Measurements from ENCODE around the gene THAP8. TPM values are rescaled to one million over a fixed set of nuclear protein-coding genes. Genes with fewer than 3 reads are reported as not detected.

THAP8 gene
- polyA plus RNA-seq, 3 donors from 2014 or later = 3.2 to 10.7 (median 10.1) TPM

DNA sequence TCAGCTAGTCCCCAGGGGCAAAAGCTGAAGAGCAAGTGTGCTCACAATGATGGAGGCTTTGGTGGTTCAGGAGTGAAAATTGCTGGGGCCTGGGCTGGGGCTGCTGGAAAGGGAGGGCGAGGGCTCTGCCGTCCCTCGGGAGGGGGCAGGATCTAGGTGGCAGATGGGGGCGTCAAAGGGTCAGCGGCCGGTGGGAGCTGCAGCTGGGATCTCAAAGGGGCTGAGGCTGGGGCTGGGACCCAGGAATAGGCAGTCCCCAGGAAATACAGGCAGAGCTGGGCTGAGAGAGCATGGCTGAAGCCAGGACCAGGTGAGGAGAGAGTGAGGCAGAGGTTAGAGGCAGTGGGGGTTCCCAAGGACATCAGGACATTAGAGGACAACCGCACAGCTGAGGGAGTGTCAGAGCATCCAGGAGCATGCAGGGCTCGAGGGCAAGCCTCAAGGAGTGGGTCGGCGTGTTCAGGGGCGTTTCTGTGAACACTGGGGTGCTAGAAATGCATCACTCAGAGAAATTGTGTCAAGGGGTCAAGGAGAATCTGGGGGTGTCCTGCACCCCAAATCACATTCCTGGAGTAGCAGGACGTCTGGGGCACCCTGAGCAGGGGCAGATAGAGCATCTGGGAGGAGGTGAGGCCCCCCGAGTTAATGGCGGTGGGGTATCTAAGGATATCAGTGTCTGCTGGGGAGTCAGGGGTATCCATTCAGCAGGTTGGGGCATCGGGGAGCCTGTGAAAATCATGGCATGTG is 44.3 kb downstream of the THAP8 start:
- Mint-ChIP-seq H3K27ac (peak overlapping the region in 2 of 6 donors; percentile 40 to 44), H3K27me3 (ENCODE audit: low read depth in 3 of 3) (peaks cover 5 to 8% (median 6%) of the 10 kb centered on the region in 3 donors), H3K9me3 (no peaks in the 10 kb centered on the region), H3K36me3 (no peaks in the 10 kb centered on the region), H3K4me1 (peaks cover 40 to 42% of the 10 kb centered on the region in 2 donors), H3K4me3 (peak overlapping the region; percentile 39 to 69 (median 63))
- no peak for DNase-seq

DNA sequence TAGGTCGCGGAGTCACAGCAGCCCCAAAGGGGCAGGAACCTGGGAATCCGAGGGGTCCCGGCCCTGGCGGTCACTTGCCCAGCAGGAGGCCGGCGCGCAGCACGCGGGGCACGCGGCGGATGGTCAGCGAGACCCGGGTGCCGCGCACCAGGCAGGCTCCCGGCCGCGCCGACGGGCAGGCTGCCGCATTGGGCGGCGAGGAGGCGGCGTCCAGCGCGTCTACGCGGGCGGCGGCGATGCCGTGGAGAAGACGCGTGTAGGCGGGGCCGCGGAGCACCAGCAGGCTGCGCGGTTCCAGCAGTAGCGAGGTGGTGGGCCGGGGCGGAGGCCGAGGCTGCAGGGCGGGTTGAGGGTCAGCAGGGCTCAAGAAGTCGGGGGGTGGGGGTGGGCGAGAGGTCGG is 44.9 kb downstream of the THAP8 start:
- peak in 2 of 3 donors; percentile 26 to 38 for DNase-seq
- peaks cover 4 to 8% (median 6%) of the 10 kb centered on the region in 3 donors for H3K27me3 Mint-ChIP-seq (ENCODE audit: low read depth in 3 of 3)
- peaks cover 34 to 36% of the 10 kb centered on the region in 2 donors for H3K4me1 Mint-ChIP-seq
- no peaks in the 10 kb centered on the region for H3K36me3 Mint-ChIP-seq
- H3K9me3 Mint-ChIP-seq = no peaks in the 10 kb centered on the region
- peak overlapping the region; percentile 39 to 69 (median 63) for H3K4me3 Mint-ChIP-seq
- peak overlapping the region in 1 of 6 donors; percentile 44 for H3K27ac Mint-ChIP-seq

DNA sequence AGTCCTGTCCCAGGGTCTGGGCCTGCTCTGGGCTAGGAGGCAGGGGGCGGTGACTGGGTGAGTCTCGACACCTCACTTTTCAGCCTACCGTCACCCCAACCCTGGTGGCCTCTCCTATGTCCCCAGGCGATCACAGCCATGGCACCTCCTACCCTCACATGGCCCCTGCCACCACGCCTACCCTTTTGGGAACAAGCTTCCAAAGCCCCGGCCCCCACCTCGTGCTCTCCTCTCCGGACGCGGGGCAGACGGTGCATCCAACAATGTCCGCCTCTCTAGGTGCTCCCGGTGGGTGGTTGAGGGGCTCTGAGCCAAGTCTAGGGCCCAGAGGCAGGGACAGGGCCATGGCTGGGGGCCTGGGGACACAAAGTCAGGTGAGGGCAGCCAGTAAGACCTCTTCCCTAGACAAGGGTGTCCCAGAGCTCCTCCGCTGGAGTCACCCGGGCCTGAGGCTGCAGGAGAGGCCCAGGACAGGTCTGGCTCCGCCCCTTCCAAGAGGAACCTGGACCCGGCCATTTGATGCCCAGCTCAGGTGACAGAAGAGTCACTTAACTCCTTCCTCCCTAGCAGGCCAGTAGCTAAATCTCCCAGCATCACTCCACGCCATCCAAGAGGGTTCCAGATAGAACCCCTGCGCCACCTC is 45.6 kb downstream of the THAP8 start, which contains the start of gene SYNE4:
TSS of gene SYNE4 (minus strand) at position 478 of the 643 bp plus-strand sequence. CDS start at position 346, 132 bp downstream.
- Mint-ChIP-seq H3K27ac (peak within 1 kb of the TSS in 3 of 6 donors; percentile 40 to 44 (median 42)), H3K27me3 (ENCODE audit: low read depth in 3 of 3) (peaks cover 0 to 5% (median 4%) of the 10 kb centered on the region in 3 donors), H3K9me3 (no peaks in the 10 kb centered on the region), H3K36me3 (no peaks in the 10 kb centered on the region), H3K4me3 (peak within 1 kb of the TSS; percentile 48 to 69 (median 63)), H3K4me1 (peaks cover 26 to 28% of the 10 kb centered on the region in 2 donors)
- no peak for DNase-seq

DNA sequence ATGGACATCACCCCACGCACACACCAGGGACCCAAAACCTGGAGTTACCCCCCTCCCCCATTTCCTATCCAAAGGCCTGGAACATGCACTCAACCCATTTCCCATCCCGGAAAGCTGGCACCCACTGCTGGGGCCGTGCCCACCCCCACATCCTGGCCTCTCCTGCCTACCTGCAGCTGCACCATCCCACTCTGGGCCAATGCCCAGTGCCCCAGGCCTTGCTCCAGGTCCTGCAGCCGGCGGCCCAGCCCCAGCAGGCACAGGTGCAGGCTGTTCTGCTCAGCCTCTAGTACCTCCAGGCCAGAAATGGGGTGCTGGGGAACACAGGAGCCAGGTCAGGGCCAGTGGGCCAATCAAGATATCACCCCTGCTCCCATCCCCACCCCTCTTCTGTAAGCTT is 47.1 kb downstream of the THAP8 start:
- Mint-ChIP-seq H3K27ac (no peak overlapping the region), H3K36me3 (no peaks in the 10 kb centered on the region), H3K4me3 (no peak overlapping the region), H3K27me3 (ENCODE audit: low read depth in 3 of 3) (peaks cover 0 to 4% (median 4%) of the 10 kb centered on the region in 3 donors), H3K9me3 (no peaks in the 10 kb centered on the region), H3K4me1 (peaks cover 11 to 20% of the 10 kb centered on the region in 2 donors)
- no peak for DNase-seq

DNA sequence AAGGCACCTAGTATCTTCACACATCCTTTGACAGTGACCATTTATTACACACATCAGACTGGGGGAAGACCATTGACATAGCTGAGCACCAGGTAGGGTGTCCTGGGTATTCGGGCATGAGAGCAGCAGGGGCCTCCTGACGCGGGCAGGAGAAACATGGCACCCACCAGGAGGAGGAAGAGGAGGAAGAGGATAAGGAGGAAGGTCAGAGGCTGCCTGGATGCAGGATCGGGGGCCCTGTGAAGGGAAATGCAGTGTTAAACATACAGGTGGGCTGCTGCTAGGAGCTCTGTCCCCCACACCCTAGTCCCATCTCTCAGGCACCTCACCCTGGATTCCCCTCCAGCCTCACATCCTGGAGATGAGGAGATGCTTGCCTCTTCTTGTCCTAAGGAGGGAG is 50.8 kb downstream of the THAP8 start:
- H3K27ac Mint-ChIP-seq = peak overlapping the region in 1 of 6 donors; percentile 55
- no peak for DNase-seq
- H3K9me3 Mint-ChIP-seq = no peaks in the 10 kb centered on the region
- peaks cover 0 to 4% (median 0%) of the 10 kb centered on the region in 3 donors for H3K36me3 Mint-ChIP-seq
- no peak overlapping the region for H3K4me3 Mint-ChIP-seq
- peaks cover 0 to 1% (median 0%) of the 10 kb centered on the region in 3 donors for H3K27me3 Mint-ChIP-seq (ENCODE audit: low read depth in 3 of 3)
- peaks cover 6 to 7% of the 10 kb centered on the region in 2 donors for H3K4me1 Mint-ChIP-seq

DNA sequence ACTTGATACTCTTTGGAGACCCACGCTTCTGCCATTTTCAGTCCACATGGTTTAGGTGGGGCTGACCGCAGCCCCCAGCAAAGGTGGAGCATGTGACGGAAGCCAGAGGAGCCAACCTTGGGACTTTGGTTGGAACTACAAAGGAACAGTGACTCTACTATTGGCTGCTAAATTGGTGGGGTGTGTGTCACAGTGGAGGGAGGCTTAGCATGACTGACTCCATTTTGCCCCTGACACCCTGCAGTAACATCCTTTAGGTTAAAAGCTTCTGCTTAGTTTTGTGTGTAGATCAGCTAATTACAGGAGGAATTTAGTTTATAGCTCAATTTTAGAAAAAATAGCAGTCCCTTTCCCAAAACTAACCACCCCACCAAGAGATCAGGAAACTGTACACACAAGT is 52.5 kb downstream of the THAP8 start:
- Mint-ChIP-seq H3K36me3 (peaks cover 0 to 5% (median 4%) of the 10 kb centered on the region in 3 donors), H3K4me3 (no peak overlapping the region), H3K27ac (peak overlapping the region in 1 of 6 donors; percentile 64)

DNA sequence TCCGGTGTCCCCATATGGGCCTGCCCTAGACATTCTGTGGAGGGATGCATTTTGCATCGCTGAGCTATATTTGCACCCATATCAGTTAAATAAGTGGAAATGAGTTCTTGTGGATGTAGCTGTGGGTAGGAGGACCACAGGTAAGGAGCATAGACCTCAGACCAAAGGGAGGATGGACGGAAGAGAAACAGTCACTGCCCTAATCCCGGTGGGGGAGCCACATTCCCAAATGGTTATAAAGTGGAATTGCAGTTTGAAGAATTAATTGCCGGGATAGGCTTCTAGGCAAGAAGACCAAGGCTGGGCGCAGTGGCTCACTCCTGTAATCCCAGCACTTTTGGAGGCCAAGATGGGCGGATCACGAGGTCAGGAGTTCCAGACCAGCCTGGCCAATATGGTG is 57.3 kb downstream of the THAP8 start:
- H3K9me3 Mint-ChIP-seq = no peaks in the 10 kb centered on the region
- DNase-seq = no peak
- peaks cover 4% of the 10 kb centered on the region in 3 donors for H3K27me3 Mint-ChIP-seq (ENCODE audit: low read depth in 3 of 3)
- peaks cover 31 to 41% of the 10 kb centered on the region in 2 donors for H3K4me1 Mint-ChIP-seq
- H3K4me3 Mint-ChIP-seq = peak overlapping the region; percentile 83 to 91 (median 89)
- H3K36me3 Mint-ChIP-seq = peaks cover 0 to 5% (median 4%) of the 10 kb centered on the region in 3 donors
- peak overlapping the region in 5 of 6 donors; percentile 12 to 88 (median 66) for H3K27ac Mint-ChIP-seq

More for the DNA sequence above, 52.5 kb downstream of the THAP8 start:
- no peak for DNase-seq
- no peaks in the 10 kb centered on the region for H3K9me3 Mint-ChIP-seq
- H3K27me3 Mint-ChIP-seq (ENCODE audit: low read depth in 3 of 3) = peaks cover 0 to 1% (median 0%) of the 10 kb centered on the region in 3 donors
- peaks cover 17 to 19% of the 10 kb centered on the region in 2 donors for H3K4me1 Mint-ChIP-seq

DNA sequence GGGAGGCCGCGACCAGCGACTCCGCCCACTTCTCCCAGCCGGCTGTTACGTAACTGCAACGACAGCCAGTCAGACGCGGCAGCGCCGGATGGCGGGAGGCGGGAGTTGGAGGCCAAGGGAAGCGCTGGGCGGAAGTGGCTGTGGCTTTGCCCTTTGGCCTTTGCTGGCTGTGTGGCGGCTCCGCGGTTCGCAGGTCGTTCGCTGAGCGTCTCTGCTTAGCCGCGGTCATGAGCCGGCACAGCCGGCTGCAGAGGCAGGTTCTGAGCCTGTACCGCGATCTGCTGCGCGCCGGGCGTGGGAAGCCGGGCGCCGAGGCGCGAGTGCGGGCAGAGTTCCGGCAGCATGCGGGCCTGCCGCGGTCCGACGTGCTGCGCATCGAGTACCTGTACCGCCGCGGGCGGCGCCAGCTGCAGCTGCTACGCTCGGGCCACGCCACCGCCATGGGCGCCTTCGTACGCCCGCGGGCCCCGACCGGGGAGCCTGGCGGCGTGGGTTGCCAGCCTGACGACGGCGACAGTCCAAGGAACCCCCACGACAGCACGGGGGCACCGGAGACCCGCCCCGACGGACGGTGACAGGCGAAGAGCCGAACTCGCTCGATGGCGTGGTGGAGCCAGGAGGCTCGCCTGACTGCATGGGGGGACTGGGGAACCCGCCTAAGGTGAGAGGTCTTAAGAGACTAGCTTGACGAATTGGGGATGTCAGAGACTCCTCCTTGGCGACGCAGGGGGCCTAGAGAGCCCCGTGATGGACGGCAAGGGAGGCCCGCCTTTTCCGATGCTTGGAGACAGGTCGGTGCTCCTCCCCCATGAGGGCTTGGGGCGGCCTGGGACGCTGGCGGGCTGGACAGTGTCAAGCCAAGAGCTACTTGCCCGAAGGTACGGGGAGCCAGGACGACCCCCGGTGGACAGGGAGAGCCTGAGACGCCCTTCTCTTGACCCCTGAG is 58.8 kb downstream of the THAP8 start, which contains the start of gene SDHAF1:
TSS of gene SDHAF1 (plus strand) at position 141 of the 946 bp plus-strand sequence. CDS start at position 228, 87 bp downstream.
- Mint-ChIP-seq H3K9me3 (no peaks in the 10 kb centered on the region), H3K4me1 (peaks cover 29 to 41% of the 10 kb centered on the region in 2 donors), H3K4me3 (peak within 1 kb of the TSS; percentile 91 to 96 (median 94)), H3K27me3 (ENCODE audit: low read depth in 3 of 3) (peaks cover 4% of the 10 kb centered on the region in 3 donors), H3K27ac (peak within 1 kb of the TSS; percentile 91 to 98 (median 95)), H3K36me3 (peaks cover 0 to 5% (median 0%) of the 10 kb centered on the region in 3 donors)
- peak; percentile 95 to 96 (median 95) for DNase-seq

DNA sequence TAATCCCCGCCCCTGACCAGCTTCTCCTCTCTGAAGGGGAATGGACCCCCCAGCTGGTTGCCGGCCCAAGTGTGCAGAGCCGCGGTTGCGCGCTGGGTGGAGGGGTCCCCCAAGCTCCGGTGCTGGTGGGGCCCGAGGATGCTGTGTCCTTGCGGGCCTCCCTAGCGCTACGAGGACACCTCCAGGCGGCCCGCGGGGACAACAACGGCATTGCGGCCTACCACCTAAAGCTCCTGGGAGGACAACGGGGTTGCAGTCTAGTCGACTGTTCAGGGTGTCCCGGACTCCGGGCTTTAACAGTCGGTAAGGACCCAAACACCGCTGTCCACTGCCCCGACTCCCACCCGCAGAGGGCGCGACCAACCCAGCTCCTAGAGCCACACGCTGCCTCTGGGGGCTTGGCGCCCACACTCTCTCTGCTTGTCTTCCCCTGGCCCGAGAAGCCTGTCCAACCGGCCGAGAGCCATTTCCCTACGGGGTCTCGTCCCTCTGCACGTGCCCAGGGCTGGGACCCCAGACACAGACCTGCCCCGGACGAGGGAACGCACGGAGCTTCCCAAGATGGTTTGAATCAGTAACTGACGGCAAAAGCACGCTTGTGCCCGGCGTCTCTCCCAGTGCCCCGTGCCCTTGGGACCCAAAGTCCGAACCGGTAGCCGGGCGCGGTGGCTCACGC is 60.0 kb downstream of the THAP8 start:
- H3K4me3 Mint-ChIP-seq = peak overlapping the region; percentile 58 to 78 (median 72)
- H3K36me3 Mint-ChIP-seq = peaks cover 0 to 5% (median 0%) of the 10 kb centered on the region in 3 donors
- peaks cover 29 to 35% of the 10 kb centered on the region in 2 donors for H3K4me1 Mint-ChIP-seq
- no peak for DNase-seq
- H3K27ac Mint-ChIP-seq = peak overlapping the region; percentile 71 to 91 (median 76)
- no peaks in the 10 kb centered on the region for H3K9me3 Mint-ChIP-seq
- peaks cover 4 to 8% (median 7%) of the 10 kb centered on the region in 3 donors for H3K27me3 Mint-ChIP-seq (ENCODE audit: low read depth in 3 of 3)

DNA sequence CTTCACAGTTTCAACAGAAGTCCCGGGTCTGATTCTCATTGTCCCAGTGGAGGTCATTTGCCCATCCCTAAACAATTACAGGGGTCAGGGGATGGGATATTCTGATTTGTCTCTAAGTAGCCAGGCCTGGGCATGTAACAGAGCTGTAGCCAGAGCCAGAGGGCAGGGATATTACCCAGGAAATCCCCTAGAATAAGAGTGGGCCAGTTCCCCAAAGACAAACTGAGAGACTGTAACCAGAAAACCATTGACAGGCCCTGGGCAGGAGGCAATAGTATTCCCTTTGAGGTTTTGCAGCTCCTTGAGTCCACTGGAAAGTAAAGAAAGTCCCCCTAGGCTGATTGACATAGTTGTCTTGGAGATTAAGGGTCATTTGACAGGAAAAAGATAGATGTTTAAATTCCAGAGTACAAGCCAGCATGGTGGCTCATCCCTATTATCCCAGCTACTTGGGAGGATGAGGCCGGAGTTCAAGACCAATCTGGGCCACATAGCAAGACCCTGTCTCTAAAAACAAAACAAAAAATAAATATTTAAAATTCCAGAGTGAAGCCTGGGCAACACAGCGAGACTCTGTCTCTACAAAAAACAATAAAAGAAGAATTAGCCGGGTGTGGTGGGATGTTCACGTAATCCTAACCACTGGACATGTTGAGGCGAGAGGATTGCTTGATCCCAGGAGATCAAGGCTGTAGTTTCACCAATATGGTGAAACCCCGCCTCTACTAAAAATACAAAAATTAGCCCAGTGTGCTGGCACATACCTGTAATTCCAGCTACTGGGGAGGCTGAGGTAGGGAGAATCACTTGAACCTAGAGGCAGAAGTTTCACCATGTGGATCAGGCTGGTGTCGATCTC is 60.9 kb downstream of the THAP8 start:
- peak overlapping the region in 1 of 5 donors; percentile 33 for H3K4me3 Mint-ChIP-seq
- H3K27ac Mint-ChIP-seq = peak overlapping the region in 3 of 6 donors; percentile 38 to 66 (median 40)
- peaks cover 4 to 11% (median 9%) of the 10 kb centered on the region in 3 donors for H3K27me3 Mint-ChIP-seq (ENCODE audit: low read depth in 3 of 3)
- H3K36me3 Mint-ChIP-seq = peaks cover 0 to 5% (median 0%) of the 10 kb centered on the region in 3 donors
- no peak for DNase-seq
- H3K9me3 Mint-ChIP-seq = no peaks in the 10 kb centered on the region
- H3K4me1 Mint-ChIP-seq = peaks cover 29 to 35% of the 10 kb centered on the region in 2 donors

DNA sequence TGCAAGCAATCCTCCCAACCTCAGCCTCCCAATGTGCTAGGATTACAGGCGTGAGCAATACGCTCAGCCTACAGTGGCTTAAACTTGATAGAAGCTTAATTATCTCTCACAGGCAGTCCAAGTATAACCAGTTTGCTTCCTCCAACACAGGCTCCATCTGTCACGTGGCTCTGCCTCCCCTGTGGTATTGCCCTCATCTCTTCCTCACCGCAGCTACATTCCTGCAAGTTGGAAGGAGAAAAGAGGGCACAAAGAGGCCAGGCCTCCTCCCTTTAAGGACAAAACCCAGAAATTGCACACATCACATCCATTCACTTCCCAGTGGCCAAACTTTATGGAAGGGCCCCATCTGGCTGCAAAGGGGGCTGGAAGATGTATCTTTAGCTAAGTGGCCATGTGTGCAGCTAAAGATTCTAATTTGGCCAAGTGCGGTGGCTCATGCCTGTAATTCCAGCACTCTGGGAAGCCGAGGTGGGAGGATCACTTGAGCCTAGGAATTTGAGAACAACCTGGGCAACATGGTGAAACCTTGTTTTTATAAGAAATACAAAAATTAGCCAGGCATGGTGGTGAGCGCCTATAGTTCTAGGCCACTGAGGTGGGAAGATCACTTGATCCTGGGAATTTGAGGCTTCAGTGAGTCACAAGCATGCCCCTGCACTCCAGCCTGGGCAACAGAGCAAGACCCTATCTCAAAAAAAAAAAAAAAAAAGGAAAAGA is 62.2 kb downstream of the THAP8 start:
- Mint-ChIP-seq H3K4me3 (no peak overlapping the region), H3K27me3 (ENCODE audit: low read depth in 3 of 3) (peaks cover 4 to 11% (median 10%) of the 10 kb centered on the region in 3 donors), H3K36me3 (no peaks in the 10 kb centered on the region), H3K27ac (no peak overlapping the region), H3K4me1 (peaks cover 22 to 25% of the 10 kb centered on the region in 2 donors), H3K9me3 (no peaks in the 10 kb centered on the region)
- DNase-seq = no peak

Measured in immature natural killer cell (primary cell).